K562 (cell line): ENCODE data around the gene TMEM131L. TPM values are rescaled to one million over a fixed set of nuclear protein-coding genes. Genes with fewer than 3 reads are reported as not detected.

Experiments used
- CREM ChIP-seq: IDR thresholded peaks from 2 replicates; pipeline ENCODE4 v1.6.1; 2014; ENCODE audit warnings: antibody characterized with exemption, low read depth
- FOXA3 ChIP-seq, 2 experiments: fragments of 450-650 bp in 1 of 2; sonication (generic) in 1 of 2; formaldehyde crosslinking; IDR thresholded peaks in 1 of 2; conservative IDR thresholded peaks in 1 of 2; 2 replicates each; pipeline versions ENCODE4 v1.4.0 to v1.8.0; 2020 to 2022; ENCODE audit warnings: mild to moderate bottlenecking in 2 of 2, missing genetic modification reagents in 1 of 2
- MAFG ChIP-seq: fragments of 450-650 bp; conservative IDR thresholded peaks from 2 replicates; pipeline ENCODE4 v1.6.1; 2016; ENCODE audit warnings: missing genetic modification characterization, missing compliant biosample characterization
- RBM22 ChIP-seq: fragments of 200-400 bp; formaldehyde crosslinking; IDR thresholded peaks from 2 replicates; pipeline ENCODE4 v1.6.1; 2018; ENCODE audit warnings: low read length, low read depth; ENCODE audit not compliant: poor library complexity, severe bottlenecking
- RBM25 ChIP-seq: fragments of 200-400 bp; formaldehyde crosslinking; IDR thresholded peaks from 2 replicates; pipeline ENCODE4 v1.6.1; 2018; ENCODE audit warnings: low read length, low read depth, moderate library complexity; ENCODE audit not compliant: severe bottlenecking
- TEAD1 ChIP-seq, 2 experiments: fragments of 450-650 bp in 1 of 2; sonication (generic) in 1 of 2; formaldehyde crosslinking; IDR thresholded peaks; 2 replicates each; pipeline versions ENCODE4 v1.4.0 to v1.8.0; 2020 to 2022; ENCODE audit warnings: mild to moderate bottlenecking in 2 of 2, missing genetic modification reagents in 1 of 2
- ZNF239 ChIP-seq: fragments of 250-450 bp; sonication (Bioruptor Pico); IDR thresholded peaks from 2 replicates; pipeline ENCODE4 v1.4.0; 2020; ENCODE audit warnings: mild to moderate bottlenecking
- ZNF384 ChIP-seq: IDR thresholded peaks from 2 replicates; pipeline ENCODE4 v1.6.1; 2012; ENCODE audit warnings: low read depth, low read length, improper control_type of control experiment
- polyA plus RNA-seq, 8 experiments: library from polyadenylated mRNA; depleted of rRNA in 4 of 8; stranded (reverse) in 5 of 8; unstranded in 3 of 8; fragments of >200 nt; fragmentation: Nextera tagmentation in 2 of 8; fragmentation: Illumina TruSeq in 1 of 8; extraction: Ambion mirVana in 2 of 8; extraction: Trizol in 1 of 8; gene quantifications; 2 replicates each; pipeline versions ENCODE4 v1.2.1 to v1.2.3, GENCODE V29; 2011 to 2014; ENCODE audit warnings: inconsistent platforms in 1 of 8, missing spikeins in 1 of 8
- total RNA-seq, 7 experiments: library from RNA; depleted of rRNA in 6 of 7; stranded (reverse); fragments of >200 nt in 6 of 7; fragmentation: Illumina TruSeq in 2 of 7; extraction: Trizol in 2 of 7; gene quantifications; 2 replicates each; pipeline versions ENCODE4 v1.2.1 to v1.2.3, GENCODE V29; 2011 to 2021; ENCODE audit warnings: low replicate concordance in 1 of 7
- TF ChIP-seq, protein P1 (sequence below): fragments of 450-650 bp; formaldehyde crosslinking; IDR thresholded peaks from 2 replicates; pipeline ENCODE4 v1.4.0; 2020; ENCODE audit warnings: mild to moderate bottlenecking, moderate library complexity
- TF ChIP-seq, protein P2 (sequence below): IDR thresholded peaks from 2 replicates; pipeline ENCODE4 v1.6.1; 2011; ENCODE audit warnings: borderline replicate concordance, low read depth, mild to moderate bottlenecking, moderate library complexity, low read length; ENCODE audit not compliant: insufficient read depth, poor library complexity, severe bottlenecking
- TF ChIP-seq, protein P3 (sequence below), 2 experiments: fragments of 450-650 bp; IDR thresholded peaks; 2 replicates each; pipeline ENCODE4 v1.6.1; 2016; ENCODE audit warnings: mild to moderate bottlenecking in 2 of 2, borderline replicate concordance in 1 of 2, low read depth in 1 of 2, moderate library complexity in 1 of 2

The TMEM131L gene
- total and polyA plus RNA-seq, 9 of the 15 experiments (the other 6 are each of a cell fraction or from before 2014, with no cell fraction given) = 1.2 to 20.8 (median 12.9) TPM

GRCh38 chr4:153594210-153594609 lies 128.1 kb downstream of the TMEM131L start (continued):
- TF ChIP-seq, protein P1, sequence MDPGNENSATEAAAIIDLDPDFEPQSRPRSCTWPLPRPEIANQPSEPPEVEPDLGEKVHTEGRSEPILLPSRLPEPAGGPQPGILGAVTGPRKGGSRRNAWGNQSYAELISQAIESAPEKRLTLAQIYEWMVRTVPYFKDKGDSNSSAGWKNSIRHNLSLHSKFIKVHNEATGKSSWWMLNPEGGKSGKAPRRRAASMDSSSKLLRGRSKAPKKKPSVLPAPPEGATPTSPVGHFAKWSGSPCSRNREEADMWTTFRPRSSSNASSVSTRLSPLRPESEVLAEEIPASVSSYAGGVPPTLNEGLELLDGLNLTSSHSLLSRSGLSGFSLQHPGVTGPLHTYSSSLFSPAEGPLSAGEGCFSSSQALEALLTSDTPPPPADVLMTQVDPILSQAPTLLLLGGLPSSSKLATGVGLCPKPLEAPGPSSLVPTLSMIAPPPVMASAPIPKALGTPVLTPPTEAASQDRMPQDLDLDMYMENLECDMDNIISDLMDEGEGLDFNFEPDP (CRISPR knock-in tag) = no peak
- TF ChIP-seq RBM25 (no peak), RBM22 (no peak), ZNF239 (CRISPR knock-in tag) (no peak), FOXA3 (CRISPR knock-in tag; conservative IDR thresholded peaks at IDR 0.05 in 1 of 2, IDR thresholded peaks at IDR 0.05 in 1 of 2) (peak in 1 of 2 experiments; percentile 47; a peak in 1 of 4 replicates), ZNF384 (no peak), TEAD1 (CRISPR knock-in tag; IDR thresholded peaks at IDR 0.05) (0 out of 4 replicates have a peak, but pooled peaks of 1 of the 2 experiments have one; percentile 19), MAFG (tag) (peak; percentile 36; the same call in 1 of the 2 replicates), CREM (no peak)
- TF ChIP-seq, protein P2, sequence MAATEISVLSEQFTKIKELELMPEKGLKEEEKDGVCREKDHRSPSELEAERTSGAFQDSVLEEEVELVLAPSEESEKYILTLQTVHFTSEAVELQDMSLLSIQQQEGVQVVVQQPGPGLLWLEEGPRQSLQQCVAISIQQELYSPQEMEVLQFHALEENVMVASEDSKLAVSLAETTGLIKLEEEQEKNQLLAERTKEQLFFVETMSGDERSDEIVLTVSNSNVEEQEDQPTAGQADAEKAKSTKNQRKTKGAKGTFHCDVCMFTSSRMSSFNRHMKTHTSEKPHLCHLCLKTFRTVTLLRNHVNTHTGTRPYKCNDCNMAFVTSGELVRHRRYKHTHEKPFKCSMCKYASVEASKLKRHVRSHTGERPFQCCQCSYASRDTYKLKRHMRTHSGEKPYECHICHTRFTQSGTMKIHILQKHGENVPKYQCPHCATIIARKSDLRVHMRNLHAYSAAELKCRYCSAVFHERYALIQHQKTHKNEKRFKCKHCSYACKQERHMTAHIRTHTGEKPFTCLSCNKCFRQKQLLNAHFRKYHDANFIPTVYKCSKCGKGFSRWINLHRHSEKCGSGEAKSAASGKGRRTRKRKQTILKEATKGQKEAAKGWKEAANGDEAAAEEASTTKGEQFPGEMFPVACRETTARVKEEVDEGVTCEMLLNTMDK = no peak
- TF ChIP-seq, protein P3, sequence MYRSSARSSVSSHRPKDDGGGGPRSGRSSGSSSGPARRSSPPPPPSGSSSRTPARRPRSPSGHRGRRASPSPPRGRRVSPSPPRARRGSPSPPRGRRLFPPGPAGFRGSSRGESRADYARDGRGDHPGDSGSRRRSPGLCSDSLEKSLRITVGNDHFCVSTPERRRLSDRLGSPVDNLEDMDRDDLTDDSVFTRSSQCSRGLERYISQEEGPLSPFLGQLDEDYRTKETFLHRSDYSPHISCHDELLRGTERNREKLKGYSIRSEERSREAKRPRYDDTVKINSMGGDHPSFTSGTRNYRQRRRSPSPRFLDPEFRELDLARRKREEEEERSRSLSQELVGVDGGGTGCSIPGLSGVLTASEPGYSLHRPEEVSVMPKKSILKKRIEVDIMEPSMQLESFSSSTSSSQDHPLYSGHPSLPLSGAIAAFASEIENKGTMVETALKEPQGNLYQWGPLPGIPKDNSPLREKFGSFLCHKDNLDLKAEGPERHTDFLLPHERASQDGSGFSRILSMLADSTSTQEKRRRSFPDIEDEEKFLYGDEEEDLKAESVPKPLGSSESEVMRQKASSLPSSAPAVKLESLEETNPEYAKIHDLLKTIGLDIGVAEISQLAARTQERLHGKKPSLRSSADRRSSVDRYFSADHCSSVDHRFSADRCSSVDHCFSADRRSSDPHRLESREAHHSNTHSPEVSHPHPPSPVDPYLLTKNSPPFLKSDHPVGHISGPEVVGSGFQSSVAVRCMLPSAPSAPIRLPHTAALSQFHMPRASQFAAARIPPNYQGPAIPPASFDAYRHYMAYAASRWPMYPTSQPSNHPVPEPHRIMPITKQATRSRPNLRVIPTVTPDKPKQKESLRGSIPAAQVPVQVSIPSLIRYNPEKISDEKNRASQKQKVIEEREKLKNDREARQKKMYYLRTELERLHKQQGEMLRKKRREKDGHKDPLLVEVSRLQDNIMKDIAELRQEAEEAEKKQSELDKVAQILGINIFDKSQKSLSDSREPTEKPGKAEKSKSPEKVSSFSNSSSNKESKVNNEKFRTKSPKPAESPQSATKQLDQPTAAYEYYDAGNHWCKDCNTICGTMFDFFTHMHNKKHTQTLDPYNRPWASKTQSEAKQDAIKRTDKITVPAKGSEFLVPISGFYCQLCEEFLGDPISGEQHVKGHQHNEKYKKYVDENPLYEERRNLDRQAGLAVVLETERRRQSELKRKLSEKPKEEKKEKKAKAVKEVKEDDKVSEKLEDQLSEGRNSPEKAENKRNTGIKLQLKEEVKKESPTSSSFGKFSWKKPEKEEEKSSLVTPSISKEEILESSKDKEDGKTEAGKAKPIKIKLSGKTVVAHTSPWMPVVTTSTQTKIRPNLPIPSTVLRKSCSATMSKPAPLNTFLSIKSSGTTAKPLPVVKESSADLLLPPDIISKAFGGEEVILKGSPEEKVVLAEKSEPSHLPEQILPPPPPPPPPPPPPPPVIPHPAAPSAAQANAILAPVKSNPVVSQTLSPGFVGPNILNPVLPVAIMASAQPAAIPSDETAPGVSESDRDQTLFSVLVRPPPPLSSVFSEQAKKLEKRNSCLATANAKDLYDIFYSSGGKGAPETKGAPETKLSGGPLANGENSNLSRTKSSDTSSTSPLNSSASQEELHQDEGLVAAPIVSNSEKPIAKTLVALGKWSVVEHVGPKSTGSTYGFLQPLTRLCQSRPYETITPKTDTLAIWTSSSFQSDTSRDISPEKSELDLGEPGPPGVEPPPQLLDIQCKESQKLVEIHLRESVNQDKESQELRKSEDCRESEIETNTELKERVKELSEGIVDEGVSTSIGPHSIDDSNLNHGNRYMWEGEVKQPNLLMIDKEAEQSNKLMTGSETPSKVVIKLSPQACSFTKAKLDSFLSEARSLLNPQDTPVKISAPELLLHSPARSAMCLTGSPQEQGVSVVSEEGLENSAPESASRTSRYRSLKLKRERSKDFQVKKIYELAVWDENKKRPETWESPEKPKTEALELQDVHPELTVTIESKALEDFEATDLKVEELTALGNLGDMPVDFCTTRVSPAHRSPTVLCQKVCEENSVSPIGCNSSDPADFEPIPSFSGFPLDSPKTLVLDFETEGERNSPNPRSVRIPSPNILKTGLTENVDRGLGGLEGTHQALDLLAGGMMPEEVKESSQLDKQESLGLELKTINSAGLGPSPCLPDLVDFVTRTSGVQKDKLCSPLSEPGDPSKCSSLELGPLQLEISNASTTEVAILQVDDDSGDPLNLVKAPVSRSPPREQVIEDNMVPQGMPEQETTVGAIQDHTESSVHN (IDR thresholded peaks at IDR 0.05; ENCODE audit: borderline replicate concordance in 1 of 2, low read depth in 1 of 2) = no peak
